Measurements from ENCODE around the gene ARHGAP26.
A peak's percentile ranks its signal among the peaks of the same experiment; 100 is the strongest.
"Not testable (repeated sequence)": the region's sequence is repeated elsewhere in the genome, so short reads cannot be mapped to it uniquely, and the experiment has no call there.

The ARHGAP26 gene

GRCh38 chr5:142962174-142962533 lies 192.0 kb downstream of the ARHGAP26 start:
- Histone ChIP-seq H3K27ac (ENCODE audit: low read depth, low read length, poor library complexity, severe bottlenecking) (no peak overlapping the region), H3F3A (ENCODE audit: insufficient read depth, low read length) (no peaks in the 10 kb centered on the region), H3K4me1 (ENCODE audit: insufficient read depth, low read length, severe bottlenecking) (no peaks in the 10 kb centered on the region), H3K4me2 (ENCODE audit: low read length) (no peak overlapping the region), H2AFZ (ENCODE audit: low read length) (no peak overlapping the region), H3K27me3 (ENCODE audit: insufficient read depth, low read length) (no peaks in the 10 kb centered on the region), H3K9me3 (ENCODE audit: low read length) (no peaks in the 10 kb centered on the region), H4K20me1 (ENCODE audit: insufficient read depth, low read length) (no peaks in the 10 kb centered on the region), H3K4me3 (ENCODE audit: low read depth, low read length, poor library complexity, severe bottlenecking) (no peak overlapping the region), H3K36me3 (ENCODE audit: insufficient read depth, low read length) (no peaks in the 10 kb centered on the region), H3K9ac (ENCODE audit: low read length) (no peak overlapping the region), H3K9me2 (ENCODE audit: low read depth, low read length) (no peaks in the 10 kb centered on the region), H3K79me2 (ENCODE audit: insufficient read depth, low read length) (no peaks in the 10 kb centered on the region)
- no peak for TF ChIP-seq EZH2 (IDR thresholded peaks at IDR 0.05; ENCODE audit: borderline replicate concordance, low read length)
- TF ChIP-seq CTCF (IDR thresholded peaks at IDR 0.05; ENCODE audit: low read length): no peak

- H4K20me1 ChIP-seq (ENCODE audit: insufficient read depth, low read length); H3K4me1 ChIP-seq (ENCODE audit: insufficient read depth, low read length, severe bottlenecking); H3K36me3 ChIP-seq (ENCODE audit: insufficient read depth, low read length); H3K9ac ChIP-seq (ENCODE audit: low read length); H2AFZ ChIP-seq (ENCODE audit: low read length); H3K4me2 ChIP-seq (ENCODE audit: low read length); H3K27me3 ChIP-seq (ENCODE audit: insufficient read depth, low read length); H3F3A ChIP-seq (ENCODE audit: insufficient read depth, low read length); H3K4me3 ChIP-seq (ENCODE audit: low read depth, low read length, poor library complexity, severe bottlenecking); H3K27ac ChIP-seq (ENCODE audit: low read depth, low read length, poor library complexity, severe bottlenecking); H3K9me2 ChIP-seq (ENCODE audit: low read depth, low read length); H3K79me2 ChIP-seq (ENCODE audit: insufficient read depth, low read length); H3K9me3 ChIP-seq (ENCODE audit: low read length): not testable (repeated sequence)
- 0 out of 2 replicates have a peak, but pooled peaks have one; percentile 18 for TF ChIP-seq CTCF (IDR thresholded peaks at IDR 0.05; ENCODE audit: low read length)
Observed at GRCh38 chr5:142965258-142966120, 195.3 kb downstream of the ARHGAP26 start.

GRCh38 chr5:142966121-142966420 lies 195.9 kb downstream of the ARHGAP26 start:
- no peaks in the 10 kb centered on the region for H3K36me3 ChIP-seq (ENCODE audit: insufficient read depth, low read length)
- H2AFZ ChIP-seq (ENCODE audit: low read length): no peak overlapping the region
- no peaks in the 10 kb centered on the region for H3K27me3 ChIP-seq (ENCODE audit: insufficient read depth, low read length)
- H3F3A ChIP-seq (ENCODE audit: insufficient read depth, low read length): no peaks in the 10 kb centered on the region
- H3K4me2 ChIP-seq (ENCODE audit: low read length): no peak overlapping the region
- H3K9ac ChIP-seq (ENCODE audit: low read length): no peak overlapping the region
- H3K9me3 ChIP-seq (ENCODE audit: low read length): no peaks in the 10 kb centered on the region
- H3K4me1 ChIP-seq (ENCODE audit: insufficient read depth, low read length, severe bottlenecking): no peaks in the 10 kb centered on the region
- no peak for TF ChIP-seq CTCF (IDR thresholded peaks at IDR 0.05; ENCODE audit: low read length)
- TF ChIP-seq EZH2 (IDR thresholded peaks at IDR 0.05; ENCODE audit: borderline replicate concordance, low read length): no peak
- no peaks in the 10 kb centered on the region for H3K79me2 ChIP-seq (ENCODE audit: insufficient read depth, low read length)
- H3K4me3 ChIP-seq (ENCODE audit: low read depth, low read length, poor library complexity, severe bottlenecking): no peak overlapping the region
- no peaks in the 10 kb centered on the region for H4K20me1 ChIP-seq (ENCODE audit: insufficient read depth, low read length)
- no peak overlapping the region for H3K27ac ChIP-seq (ENCODE audit: low read depth, low read length, poor library complexity, severe bottlenecking)
- H3K9me2 ChIP-seq (ENCODE audit: low read depth, low read length): no peaks in the 10 kb centered on the region
